T47D (cell line): ENCODE data around the gene STARD3.
A peak's percentile ranks its signal among the peaks of the same experiment; 100 is the strongest.
"Not testable (repeated sequence)": the region's sequence is repeated elsewhere in the genome, so short reads cannot be mapped to it uniquely, and the experiment has no call there.

Experiments used
- DNase-seq, 2 experiments: peaks; one replicate each; pipeline versions ENCODE4 v3.0.0 to v3.0.0-alpha.2; 2011 to 2012; ENCODE audit warnings: low read depth in 1 of 2, low spot score in 1 of 2
- JUND ChIP-seq: IDR thresholded peaks from 2 replicates; pipeline ENCODE4 v1.6.1; 2012; ENCODE audit warnings: low read depth
- in situ Hi-C: cut with HindIII; loops from 2 replicates; pipeline ENCODE4 v1.10.0; 2016; ENCODE audit warnings: low sequenced_read_pairs, low pct_unique_long_range_greater_than_20kb

The STARD3 gene

GRCh38 chr17:39683295-39683939, 46.5 kb downstream of the STARD3 start:
- peak in 1 of 2 experiments; percentile 54 for DNase-seq
- in situ Hi-C loops, result no loop called here
- TF ChIP-seq JUND, result no peak

- TF ChIP-seq JUND, result no peak
- in situ Hi-C loops, result no loop called here
- no peak for DNase-seq
Measured at GRCh38 chr17:39684369-39685192, 47.6 kb downstream of the STARD3 start.

GRCh38 chr17:39687101-39687545, 50.2 kb downstream of the STARD3 start:
- no peak for TF ChIP-seq JUND
- peak in 1 of 2 experiments; percentile 85 for DNase-seq
- in situ Hi-C loops, result no loop called here

- in situ Hi-C loops, result no loop called here
- TF ChIP-seq JUND, result no peak
- peak; percentile 92 to 97 for DNase-seq
Measured at GRCh38 chr17:39687546-39688474, 50.9 kb downstream of the STARD3 start, which contains the start of gene PGAP3. PGAP3 (minus strand) TSS chr17:39688057; CDS start chr17:39688014, 43 bp downstream.

DNA sequence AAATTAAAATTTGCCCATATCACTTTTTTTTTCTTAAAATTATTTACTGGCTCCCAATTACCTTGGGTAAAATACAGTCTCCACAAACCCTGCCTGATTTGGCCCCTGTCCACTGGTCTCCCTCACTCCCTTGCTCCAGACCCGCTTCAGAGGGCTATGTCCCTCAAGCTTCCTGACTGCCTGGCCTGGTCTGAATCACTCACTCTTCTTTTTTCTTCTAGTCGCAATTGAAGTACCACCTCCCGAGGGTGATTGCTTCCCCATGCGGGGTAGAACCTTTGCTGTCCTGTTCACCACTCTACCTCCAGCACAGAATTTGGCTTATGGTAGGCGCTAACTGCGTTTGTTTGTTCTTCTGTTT, 51.5 kb downstream of the STARD3 start:
- DNase-seq, result no peak
- in situ Hi-C loops, result no loop called here
- no peak for TF ChIP-seq JUND

- in situ Hi-C loops, result no loop called here
- TF ChIP-seq JUND, result no peak
- no peak for DNase-seq
Measured at GRCh38 chr17:39688945-39689344, 52.0 kb downstream of the STARD3 start.

- in situ Hi-C loops, result no loop called here
- no peak for DNase-seq
- TF ChIP-seq JUND, result no peak
Measured at GRCh38 chr17:39694593-39694992, 57.6 kb downstream of the STARD3 start.

DNA sequence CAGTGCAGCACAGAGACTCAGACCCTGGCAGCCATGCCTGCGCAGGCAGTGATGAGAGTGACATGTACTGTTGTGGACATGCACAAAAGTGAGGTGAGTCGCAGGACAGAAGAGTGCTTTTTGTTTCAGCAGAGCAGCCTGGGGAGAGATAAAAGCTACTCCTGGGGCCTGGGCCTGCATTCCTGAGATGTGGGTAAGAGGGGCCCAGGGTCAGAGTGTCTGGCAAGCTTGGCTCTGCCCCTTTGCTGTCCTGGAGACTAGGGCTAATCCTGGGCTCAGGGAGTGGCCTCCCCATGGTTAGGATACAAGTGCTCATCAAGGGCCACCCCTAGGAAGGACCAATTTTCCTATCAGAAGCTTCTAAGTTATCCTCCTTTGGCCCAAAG, 58.1 kb downstream of the STARD3 start:
- in situ Hi-C loops, result no loop called here
- TF ChIP-seq JUND, result no peak
- no peak for DNase-seq

GRCh38 chr17:39696731-39697130, 59.8 kb downstream of the STARD3 start:
- no peak for DNase-seq
- no peak for TF ChIP-seq JUND
- in situ Hi-C loops, result no loop called here

DNA sequence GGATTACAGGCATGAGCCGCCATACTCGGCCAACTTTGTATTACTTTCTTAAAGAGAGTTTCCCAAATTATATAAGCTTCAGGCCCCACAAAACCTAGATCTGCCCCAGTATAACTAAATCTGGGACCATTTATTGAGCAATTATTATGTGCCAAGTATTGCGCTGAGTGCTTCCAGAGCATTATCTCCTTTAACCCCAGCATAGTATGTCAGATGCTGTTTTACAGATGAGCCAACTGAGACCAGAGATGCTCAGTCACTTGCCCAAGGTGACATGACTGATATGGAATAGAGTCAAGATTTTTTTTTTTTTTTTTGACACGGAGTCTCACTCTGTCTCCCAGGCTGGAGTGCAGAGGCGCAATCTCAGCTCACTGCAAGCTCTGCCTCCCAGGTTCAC, 61.0 kb downstream of the STARD3 start:
- in situ Hi-C loops, result no loop called here
- TF ChIP-seq JUND, result no peak
- no peak for DNase-seq

DNA sequence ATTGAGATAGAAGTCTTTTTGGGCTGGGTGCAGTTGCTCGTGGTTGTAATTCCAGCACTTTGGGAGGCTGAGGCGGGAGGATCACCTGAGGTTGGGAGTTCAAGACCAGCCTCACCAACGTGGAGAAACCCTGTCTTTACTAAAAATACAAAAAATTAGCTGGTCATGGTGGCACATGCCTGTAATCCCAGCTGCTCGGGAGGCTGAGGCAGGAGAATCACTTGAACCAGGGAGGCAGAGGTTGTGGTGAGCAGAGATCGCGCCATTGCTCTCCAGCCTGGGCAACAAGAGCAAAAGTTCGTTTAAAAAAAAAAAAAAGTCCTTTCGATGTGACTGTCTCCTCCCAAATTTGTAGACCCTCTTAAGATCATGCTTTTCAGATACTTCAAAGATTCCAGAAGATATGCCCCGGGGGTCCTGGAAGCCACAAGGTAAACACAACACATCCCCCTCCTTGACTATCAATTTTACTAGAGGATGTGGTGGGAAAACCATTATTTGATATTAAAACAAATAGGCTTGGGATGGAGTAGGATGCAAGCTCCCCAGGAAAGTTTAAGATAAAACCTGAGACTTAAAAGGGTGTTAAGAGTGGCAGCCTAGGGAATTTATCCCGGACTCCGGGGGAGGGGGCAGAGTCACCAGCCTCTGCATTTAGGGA, 62.3 kb downstream of the STARD3 start:
- DNase-seq, in situ Hi-C loops: not testable (repeated sequence)

DNA sequence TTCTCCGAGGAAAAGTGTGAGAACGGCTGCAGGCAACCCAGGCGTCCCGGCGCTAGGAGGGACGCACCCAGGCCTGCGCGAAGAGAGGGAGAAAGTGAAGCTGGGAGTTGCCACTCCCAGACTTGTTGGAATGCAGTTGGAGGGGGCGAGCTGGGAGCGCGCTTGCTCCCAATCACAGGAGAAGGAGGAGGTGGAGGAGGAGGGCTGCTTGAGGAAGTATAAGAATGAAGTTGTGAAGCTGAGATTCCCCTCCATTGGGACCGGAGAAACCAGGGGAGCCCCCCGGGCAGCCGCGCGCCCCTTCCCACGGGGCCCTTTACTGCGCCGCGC, 62.8 kb downstream of the STARD3 start, which contains the start of gene ERBB2:
Gene ERBB2, plus strand, starts transcription at position 247 of the 330 bp plus-strand sequence. CDS start 175 bp downstream, outside the sequence.
- DNase-seq, result peak; percentile 88 to 95
- in situ Hi-C loops, result no loop called here
- TF ChIP-seq JUND, result no peak
